Ishikawa (cell line): ENCODE results near the gene SAMD1.

Source experiments
- CEBPB ChIP-seq: IDR thresholded peaks from 2 replicates; pipeline ENCODE4 v1.6.1; 2012
- CREB1 ChIP-seq: IDR thresholded peaks from 2 replicates; pipeline ENCODE4 v1.6.1; 2012; ENCODE audit warnings: low read depth
- EGR1 ChIP-seq: IDR thresholded peaks from 2 replicates; pipeline ENCODE4 v1.6.1; 2012
- EP300 ChIP-seq: IDR thresholded peaks from 2 replicates; pipeline ENCODE4 v1.6.1; 2012; ENCODE audit warnings: borderline replicate concordance
- FOXM1 ChIP-seq: IDR thresholded peaks from 2 replicates; pipeline ENCODE4 v1.6.1; 2012; ENCODE audit warnings: low read depth, borderline replicate concordance
- NFIC ChIP-seq: IDR thresholded peaks from 2 replicates; pipeline ENCODE4 v1.6.1; 2012
- RAD21 ChIP-seq: IDR thresholded peaks from 2 replicates; pipeline ENCODE4 v1.6.1; 2012; ENCODE audit warnings: low read depth
- REST ChIP-seq: IDR thresholded peaks from 2 replicates; pipeline ENCODE4 v1.6.1; 2012; ENCODE audit warnings: low read depth, mild to moderate bottlenecking
- TAF1 ChIP-seq: IDR thresholded peaks from 2 replicates; pipeline ENCODE4 v1.6.1; 2012; ENCODE audit warnings: low read depth, mild to moderate bottlenecking
- TCF12 ChIP-seq: IDR thresholded peaks from 2 replicates; pipeline ENCODE4 v1.6.1; 2012; ENCODE audit warnings: low read depth
- TEAD4 ChIP-seq: IDR thresholded peaks from 2 replicates; pipeline ENCODE4 v1.6.1; 2012
- USF1 ChIP-seq: IDR thresholded peaks from 2 replicates; pipeline ENCODE4 v1.6.1; 2012
- YY1 ChIP-seq: IDR thresholded peaks from 2 replicates; pipeline ENCODE4 v1.6.1; 2012; ENCODE audit warnings: low read depth
- ZBTB7A ChIP-seq: IDR thresholded peaks from 2 replicates; pipeline ENCODE4 v1.6.1; 2012; ENCODE audit warnings: low read depth
- TF ChIP-seq, protein P1 (sequence below): IDR thresholded peaks from 2 replicates; pipeline ENCODE4 v1.6.1; 2012

SAMD1 gene

GRCh38 chr19:14091813-14092462 is 1.4 kb upstream of the SAMD1 start:
- TF ChIP-seq CEBPB: no peak
- TF ChIP-seq, protein P1, sequence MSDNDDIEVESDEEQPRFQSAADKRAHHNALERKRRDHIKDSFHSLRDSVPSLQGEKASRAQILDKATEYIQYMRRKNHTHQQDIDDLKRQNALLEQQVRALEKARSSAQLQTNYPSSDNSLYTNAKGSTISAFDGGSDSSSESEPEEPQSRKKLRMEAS: 0 out of 2 replicates have a peak, but pooled peaks have one; percentile 1

- TF ChIP-seq TEAD4 (peak; percentile 24), EGR1 (peak; percentile 65), TAF1 (no peak; the same call in 1 of the 2 replicates), NFIC (no peak; the same call in 1 of the 2 replicates), YY1 (0 out of 2 replicates have a peak, but pooled peaks have one; percentile 22), REST (no peak), EP300 (no peak), ZBTB7A (peak; percentile 96), TCF12 (no peak), CREB1 (no peak), CEBPB (no peak), FOXM1 (no peak), USF1 (no peak), RAD21 (no peak)
- TF ChIP-seq, protein P1: peak; percentile 28; the same call in 1 of the 2 replicates
Measured at GRCh38 chr19:14091081-14091812, 696 bp upstream of the SAMD1 start.

DNA sequence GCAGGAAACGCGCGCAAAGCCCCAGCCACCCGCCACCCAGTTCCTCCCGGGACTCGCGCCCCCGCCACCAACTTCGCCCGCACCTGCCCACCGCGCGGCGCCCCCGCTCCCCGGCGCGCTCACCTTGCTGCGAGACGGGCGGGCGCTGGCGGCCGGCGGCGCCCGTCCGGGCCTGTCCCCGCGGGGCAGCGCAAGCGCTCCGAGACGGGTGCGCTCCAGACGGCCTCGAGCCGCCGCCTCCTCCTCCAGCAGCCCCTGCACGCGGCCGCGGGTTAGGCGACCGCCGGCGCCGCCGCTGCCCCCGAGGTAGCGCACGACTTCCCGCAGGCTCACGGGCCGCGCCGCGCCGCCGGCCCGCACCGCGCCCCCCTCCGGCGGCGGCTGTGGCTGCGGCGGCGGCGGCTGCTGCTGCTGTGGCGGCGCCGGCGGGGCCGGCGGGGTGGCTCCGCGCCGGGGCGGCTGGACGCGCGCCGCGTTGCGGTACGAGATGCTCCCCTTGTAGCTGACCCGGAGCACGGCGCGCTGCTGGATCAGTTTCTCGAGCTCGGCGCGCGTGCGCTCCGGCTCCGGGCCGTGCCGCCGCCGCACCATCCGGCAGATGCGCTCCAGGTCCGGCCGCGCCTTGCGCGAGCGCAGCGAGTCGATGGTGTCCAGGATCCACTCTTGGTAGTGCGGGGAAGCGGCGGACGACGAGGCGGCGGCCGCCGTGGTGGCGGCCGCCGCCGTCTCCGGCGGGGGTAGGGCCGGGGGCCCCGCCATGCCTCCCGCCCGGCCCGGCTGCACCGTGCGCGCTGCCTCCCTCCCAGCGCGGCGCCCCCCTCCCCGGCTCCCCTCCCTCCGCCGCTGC is 666 bp downstream of the SAMD1 start:
- TF ChIP-seq, protein P1: no peak; the same call in 1 of the 2 replicates
- TF ChIP-seq NFIC (no peak), REST (no peak), ZBTB7A (0 out of 2 replicates have a peak, but pooled peaks have one; percentile 41), YY1 (no peak)

GRCh38 chr19:14089412-14089661 is 1.2 kb downstream of the SAMD1 start:
- no peak for TF ChIP-seq CEBPB
- no peak for TF ChIP-seq EP300
- no peak for TF ChIP-seq FOXM1
- no peak for TF ChIP-seq TCF12
- TF ChIP-seq RAD21: no peak
- TF ChIP-seq NFIC: no peak
- no peak for TF ChIP-seq EGR1

DNA sequence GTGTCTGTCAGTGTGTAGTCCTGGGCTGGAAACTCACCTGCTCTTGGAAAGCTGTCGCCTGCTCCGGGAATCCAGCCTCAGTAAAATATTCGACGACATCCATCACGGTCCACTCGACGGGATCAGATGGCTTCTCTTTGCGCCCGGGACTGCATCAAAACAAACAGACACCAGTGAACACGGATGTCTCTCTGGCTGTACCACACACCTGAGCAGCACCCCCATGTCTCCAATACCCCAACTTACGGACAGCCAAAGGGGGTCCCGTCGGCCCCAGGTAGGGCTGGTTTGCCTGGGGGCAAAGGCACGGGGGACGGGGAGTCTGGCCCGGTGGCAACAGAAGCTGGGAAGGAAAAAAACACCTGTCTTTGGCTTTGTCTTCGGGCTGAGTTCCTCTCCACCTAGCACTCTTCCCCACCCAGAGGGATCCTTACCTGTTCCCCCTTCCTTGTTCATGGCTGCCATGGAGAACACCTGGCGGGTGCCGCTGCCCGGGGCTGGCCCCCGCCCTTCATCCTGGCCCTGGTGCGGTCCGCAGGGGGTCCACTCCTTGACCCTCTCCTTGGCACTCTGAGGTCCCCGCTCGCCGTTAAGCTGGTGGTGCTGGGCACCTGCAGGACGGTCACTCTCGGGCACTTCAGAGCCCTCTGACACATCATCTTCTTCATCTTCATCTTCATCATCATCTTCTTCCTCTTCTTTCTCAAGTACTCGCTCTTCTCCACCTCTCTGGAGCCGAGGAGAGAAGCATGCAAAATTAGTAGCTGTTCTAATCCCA is 1.7 kb downstream of the SAMD1 start:
- no peak for TF ChIP-seq ZBTB7A

GRCh38 chr19:14086098-14086497 is 4.5 kb downstream of the SAMD1 start:
- no peak for TF ChIP-seq REST
- TF ChIP-seq FOXM1: no peak
- no peak for TF ChIP-seq TCF12
- TF ChIP-seq, protein P1: no peak
- TF ChIP-seq ZBTB7A: no peak
